Tibial artery (tissue), 4 donors: Measurements from ENCODE around the gene ANKRD17.

Source experiments
- DNase-seq, 2 donors: peaks; one replicate each; pipeline ENCODE4 v3.0.0-alpha.2; 2019
- H3K27ac ChIP-seq, 2 donors: fragments of 200-600 bp; sonication (generic) in 1 of 2; 1 replicate in 1 of 2; 2 replicates in 1 of 2; pipeline ENCODE4 v1.5.1; 2018 to 2019; ENCODE audit warnings: mild to moderate bottlenecking in 1 of 2
- H3K27me3 ChIP-seq, 2 donors: fragments of 200-600 bp; sonication (generic) in 1 of 2; one replicate each; pipeline versions ENCODE4 v1.5.1 to v1.6.0; 2016 to 2019
- H3K36me3 ChIP-seq, 3 donors: fragments of 200-600 bp; sonication (generic) in 2 of 3; one replicate each; pipeline ENCODE4 v1.5.1; 2016 to 2019; ENCODE audit warnings: mild to moderate bottlenecking in 2 of 3
- H3K4me1 ChIP-seq, 4 donors: fragments of 200-600 bp; sonication (generic) in 2 of 4; 1 replicate in 3 of 4; 2 replicates in 1 of 4; pipeline ENCODE4 v1.5.1; 2016 to 2019
- H3K4me3 ChIP-seq, 2 donors: fragments of 200-600 bp; sonication (generic) in 1 of 2; 1 replicate in 1 of 2; 2 replicates in 1 of 2; pipeline ENCODE4 v1.5.1; 2018 to 2019; ENCODE audit warnings: mild to moderate bottlenecking in 2 of 2
- H3K9me3 ChIP-seq, 3 donors: fragments of 200-600 bp; sonication (generic) in 1 of 3; one replicate each; pipeline ENCODE4 v1.5.1; 2016 to 2019
- intact Hi-C: fragments of 100-400 bp; cut with DNase I; formaldehyde crosslinking; loops from one replicate; pipeline ENCODE4 v1.15.0; 2023; ENCODE audit warnings: low total_unique reads
- TF ChIP-seq, protein P1 (sequence below), 2 experiments: fragments of 200-600 bp in 1 of 2; fragments of 450-650 bp in 1 of 2; IDR thresholded peaks; one replicate each; pipeline ENCODE4 v1.5.1; 2017 to 2019; ENCODE audit warnings: antibody characterized with exemption in 2 of 2, mild to moderate bottlenecking in 1 of 2, moderate library complexity in 1 of 2

ANKRD17 gene

DNA sequence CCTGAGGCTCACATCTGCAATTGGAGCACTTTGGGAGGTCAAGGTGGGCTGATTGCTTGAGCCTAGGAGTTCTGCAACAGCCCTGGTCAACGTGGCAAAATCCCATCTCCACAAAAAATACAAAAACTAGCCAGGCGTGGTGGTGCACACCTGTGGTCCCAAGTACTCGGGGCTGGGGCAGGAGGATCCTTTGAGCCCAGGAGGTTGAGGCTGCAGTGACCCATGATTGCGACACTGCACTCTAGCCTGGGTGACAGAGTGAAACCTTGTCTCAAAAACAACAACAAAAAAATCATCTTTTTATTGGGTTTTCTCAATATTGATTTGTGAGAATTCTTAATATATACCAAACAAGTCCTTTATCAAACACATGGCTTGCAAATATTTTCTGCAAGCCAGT is 64.9 kb downstream of the ANKRD17 start:
- peaks cover 0 to 28% (median 4%) of the 10 kb centered on the region in 4 donors for H3K4me1 ChIP-seq
- H3K4me3 ChIP-seq, result no peak overlapping the region
- H3K36me3 ChIP-seq, result no peaks in the 10 kb centered on the region
- no peaks in the 10 kb centered on the region for H3K27me3 ChIP-seq
- DNase-seq, result no peak
- no peaks in the 10 kb centered on the region for H3K9me3 ChIP-seq
- intact Hi-C loops, result no loop called here
- H3K27ac ChIP-seq, result no peak overlapping the region
- TF ChIP-seq, protein P1, sequence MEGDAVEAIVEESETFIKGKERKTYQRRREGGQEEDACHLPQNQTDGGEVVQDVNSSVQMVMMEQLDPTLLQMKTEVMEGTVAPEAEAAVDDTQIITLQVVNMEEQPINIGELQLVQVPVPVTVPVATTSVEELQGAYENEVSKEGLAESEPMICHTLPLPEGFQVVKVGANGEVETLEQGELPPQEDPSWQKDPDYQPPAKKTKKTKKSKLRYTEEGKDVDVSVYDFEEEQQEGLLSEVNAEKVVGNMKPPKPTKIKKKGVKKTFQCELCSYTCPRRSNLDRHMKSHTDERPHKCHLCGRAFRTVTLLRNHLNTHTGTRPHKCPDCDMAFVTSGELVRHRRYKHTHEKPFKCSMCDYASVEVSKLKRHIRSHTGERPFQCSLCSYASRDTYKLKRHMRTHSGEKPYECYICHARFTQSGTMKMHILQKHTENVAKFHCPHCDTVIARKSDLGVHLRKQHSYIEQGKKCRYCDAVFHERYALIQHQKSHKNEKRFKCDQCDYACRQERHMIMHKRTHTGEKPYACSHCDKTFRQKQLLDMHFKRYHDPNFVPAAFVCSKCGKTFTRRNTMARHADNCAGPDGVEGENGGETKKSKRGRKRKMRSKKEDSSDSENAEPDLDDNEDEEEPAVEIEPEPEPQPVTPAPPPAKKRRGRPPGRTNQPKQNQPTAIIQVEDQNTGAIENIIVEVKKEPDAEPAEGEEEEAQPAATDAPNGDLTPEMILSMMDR (IDR thresholded peaks at IDR 0.05), result no peak

DNA sequence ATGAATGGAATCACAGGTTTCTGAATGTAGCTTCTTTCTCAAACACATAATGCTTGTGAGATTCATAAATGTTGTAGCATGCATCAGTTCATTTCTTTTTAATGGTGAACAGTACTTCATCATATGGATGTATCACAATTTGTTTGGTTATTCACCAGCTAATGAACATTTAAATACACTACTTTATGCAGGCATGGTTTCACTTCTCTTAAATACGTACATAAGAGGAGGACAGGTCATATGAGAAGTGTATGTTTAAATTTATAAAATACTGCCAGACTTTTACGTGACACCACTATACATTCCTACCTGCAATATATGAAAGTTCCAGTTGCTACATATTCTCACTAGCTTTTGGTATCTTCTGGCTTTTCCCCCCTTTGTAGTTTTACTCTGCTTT is 65.4 kb downstream of the ANKRD17 start:
- H3K36me3 ChIP-seq, result no peaks in the 10 kb centered on the region
- no peak overlapping the region for H3K27ac ChIP-seq
- DNase-seq, result no peak

DNA sequence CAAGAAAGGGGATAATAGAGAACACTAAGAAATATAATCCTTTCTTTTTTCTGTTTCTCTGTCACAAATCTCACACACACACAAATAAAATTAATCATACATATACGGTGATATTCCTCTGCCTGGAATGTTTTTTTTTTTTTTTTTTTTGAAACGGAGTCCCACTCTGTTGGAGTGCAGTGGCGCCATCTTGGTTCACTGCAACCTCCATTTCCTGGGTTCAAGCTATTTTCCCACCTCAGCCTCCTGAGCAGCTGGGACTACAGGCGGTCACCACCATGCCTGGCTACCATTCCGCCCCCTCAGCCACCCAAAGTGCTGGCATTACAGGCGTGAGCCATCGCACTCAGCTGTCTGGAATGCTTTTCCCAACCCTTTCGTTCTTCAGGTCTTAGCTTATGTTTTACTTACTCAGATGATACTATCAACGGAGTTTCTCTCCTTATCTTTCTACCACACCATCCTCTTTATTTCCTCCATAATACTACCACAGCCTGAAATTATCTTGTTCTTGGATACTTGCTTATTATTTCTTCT is 69.3 kb downstream of the ANKRD17 start:
- DNase-seq, result no peak

More for the DNA sequence above, 65.4 kb downstream of the ANKRD17 start:
- no peaks in the 10 kb centered on the region for H3K9me3 ChIP-seq
- TF ChIP-seq, protein P1 (IDR thresholded peaks at IDR 0.05), result no peak
- no peaks in the 10 kb centered on the region for H3K27me3 ChIP-seq
- no peak overlapping the region for H3K4me3 ChIP-seq
- peaks cover 0 to 23% (median 4%) of the 10 kb centered on the region in 4 donors for H3K4me1 ChIP-seq
- intact Hi-C loops, result no loop called here

DNA sequence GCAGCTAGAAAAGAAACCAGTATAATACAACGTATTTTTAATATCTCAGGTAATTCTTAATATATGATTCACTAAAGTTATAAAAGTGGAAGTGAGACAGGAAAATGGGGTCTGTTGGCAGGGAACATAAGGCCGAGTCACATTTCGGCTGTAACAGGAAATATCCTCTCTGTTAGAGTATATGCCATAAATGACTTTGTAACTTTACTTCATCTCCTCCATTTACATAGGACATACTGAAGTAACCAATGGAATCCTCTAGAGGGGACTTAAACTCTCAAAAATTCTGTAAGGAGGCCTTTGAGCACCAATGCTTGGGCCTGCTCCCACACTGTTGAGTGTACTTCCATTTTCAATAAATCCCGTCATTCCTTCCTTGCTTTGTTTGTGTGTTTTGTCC is 71.3 kb downstream of the ANKRD17 start:
- Histone ChIP-seq H3K27ac (no peak overlapping the region), H3K4me1 (peaks cover 0 to 8% (median 0%) of the 10 kb centered on the region in 4 donors)
- intact Hi-C loops, result no loop called here

More for the DNA sequence above, 69.3 kb downstream of the ANKRD17 start:
- H3K27ac ChIP-seq, result no peak overlapping the region
- H3K36me3 ChIP-seq, result no peaks in the 10 kb centered on the region
- H3K4me1 ChIP-seq, result peaks cover 0 to 8% (median 0%) of the 10 kb centered on the region in 4 donors
- TF ChIP-seq, protein P1 (IDR thresholded peaks at IDR 0.05), result no peak
- H3K9me3 ChIP-seq, result no peaks in the 10 kb centered on the region
- no peaks in the 10 kb centered on the region for H3K27me3 ChIP-seq
- intact Hi-C loops, result no loop called here
- no peak overlapping the region for H3K4me3 ChIP-seq

DNA sequence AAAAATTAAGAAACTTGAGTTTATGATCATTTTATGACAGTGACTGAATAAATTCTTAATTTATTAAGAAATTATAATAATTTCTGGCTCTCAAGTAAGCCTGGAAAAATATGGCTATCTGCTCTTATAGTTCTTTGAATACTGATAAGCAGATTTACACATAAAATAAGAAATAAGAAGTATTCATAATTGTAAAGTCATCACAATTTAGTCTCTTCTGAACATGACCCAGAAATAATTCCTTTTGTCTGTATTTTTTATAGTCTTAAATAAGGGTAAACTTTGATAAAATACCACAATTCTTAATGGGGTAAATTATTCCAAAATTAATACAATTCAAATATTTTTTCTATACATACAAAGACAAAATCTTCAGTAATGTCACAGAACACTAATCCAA is 72.7 kb downstream of the ANKRD17 start:
- no peak overlapping the region for H3K4me3 ChIP-seq
- TF ChIP-seq, protein P1 (IDR thresholded peaks at IDR 0.05), result no peak
- H3K27me3 ChIP-seq, result no peaks in the 10 kb centered on the region
- peaks cover 0 to 10% (median 0%) of the 10 kb centered on the region in 4 donors for H3K4me1 ChIP-seq
- no peaks in the 10 kb centered on the region for H3K36me3 ChIP-seq
- intact Hi-C loops, result no loop called here
- H3K27ac ChIP-seq, result no peak overlapping the region
- DNase-seq, result no peak
- no peaks in the 10 kb centered on the region for H3K9me3 ChIP-seq

More for the DNA sequence above, 71.3 kb downstream of the ANKRD17 start:
- no peaks in the 10 kb centered on the region for H3K9me3 ChIP-seq
- no peaks in the 10 kb centered on the region for H3K27me3 ChIP-seq
- H3K36me3 ChIP-seq, result no peaks in the 10 kb centered on the region
- no peak overlapping the region for H3K4me3 ChIP-seq
- no peak for DNase-seq
- TF ChIP-seq, protein P1 (IDR thresholded peaks at IDR 0.05), result no peak

DNA sequence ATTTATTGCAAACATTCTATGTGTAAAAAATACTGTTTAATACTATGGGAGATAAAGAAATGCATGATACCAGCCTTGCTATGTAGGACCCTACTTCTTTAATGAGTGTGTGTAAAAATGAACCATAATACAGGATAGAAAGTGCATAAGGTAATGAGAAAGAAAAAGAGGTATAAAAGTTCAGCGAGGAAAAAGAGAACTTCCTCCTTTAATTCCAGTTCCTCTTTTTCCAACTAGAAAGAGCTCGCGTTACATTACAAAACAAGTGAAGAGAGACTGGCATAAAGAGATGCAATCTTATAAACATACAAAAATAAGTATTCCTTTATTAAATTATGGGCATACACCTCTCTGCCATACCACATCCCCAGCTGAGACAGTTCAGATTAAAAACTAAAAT is 77.4 kb downstream of the ANKRD17 start:
- Histone ChIP-seq H3K36me3 (no peaks in the 10 kb centered on the region), H3K4me3 (no peak overlapping the region), H3K9me3 (no peaks in the 10 kb centered on the region), H3K27me3 (no peaks in the 10 kb centered on the region), H3K27ac (no peak overlapping the region), H3K4me1 (peaks cover 0 to 26% (median 0%) of the 10 kb centered on the region in 4 donors)
- TF ChIP-seq, protein P1 (IDR thresholded peaks at IDR 0.05), result no peak
- no peak for DNase-seq
- intact Hi-C loops, result no loop called here
